Mucosa of descending colon (tissue), 3 donors: ENCODE measurements around the gene ZFP36L1. TPM values are rescaled to one million over a fixed set of nuclear protein-coding genes. Genes with fewer than 3 reads are reported as not detected.

ENCODE experiments used
- ATAC-seq: fragments of 200-7000 bp; cut with Tn5 transposase; one replicate; pipeline ENCODE4 v1.9.1; 2020; ENCODE audit warnings: mild to moderate bottlenecking, moderate library complexity
- DNase-seq, 3 donors: peaks; one replicate each; pipeline ENCODE4 v3.0.0-alpha.2; 2020
- H3K36me3 ChIP-seq: fragments of 200-600 bp; one replicate; pipeline ENCODE4 v1.8.0; 2021; ENCODE audit warnings: low read depth, mild to moderate bottlenecking
- H3K4me1 ChIP-seq: fragments of 200-600 bp; one replicate; pipeline ENCODE4 v1.8.0; 2021; ENCODE audit warnings: low read depth, mild to moderate bottlenecking
- H3K4me3 ChIP-seq: fragments of 200-600 bp; one replicate; pipeline ENCODE4 v1.8.0; 2021; ENCODE audit warnings: mild to moderate bottlenecking
- H3K9me3 ChIP-seq: fragments of 200-600 bp; one replicate; pipeline ENCODE4 v1.8.0; 2021; ENCODE audit warnings: mild to moderate bottlenecking
- intact Hi-C, 2 donors: fragments of 100-400 bp; cut with DNase I in 1 of 2; cut with micrococcal nuclease in 1 of 2; formaldehyde crosslinking; loops; one replicate each; pipeline versions ENCODE4 v1.11.0 to v1.11.1; 2022; cut with DNase I, micrococcal nuclease
- total RNA-seq, 3 donors: library from RNA; stranded (reverse); fragmentation: NEBNext Ultra II Directional in 2 of 3; extraction: Animal tissue kit (Norgen Biotek cat#: 25700) in 2 of 3; gene quantifications; one replicate each; pipeline versions ENCODE4 v1.2.1 to v1.2.4, GENCODE V29; 2021 to 2023
- TF ChIP-seq, protein P1 (sequence below): fragments of 200-600 bp; IDR thresholded peaks from one replicate; pipeline ENCODE4 v1.8.0; 2022; ENCODE audit warnings: antibody characterized with exemption, mild to moderate bottlenecking
- donor health status: DM: no; HTN: no; CAD: no; lungs with moderate emphysema.
- donor health status: DM: no; HTN: no; CAD: no.
- donor health status: DM: no; HTN: yes; CAD: no.

The ZFP36L1 gene
- total RNA-seq, 3 donors from 2014 or later = 79.8 to 472 (median 103) TPM

- no peak overlapping the region for H3K4me3 ChIP-seq
- H3K9me3 ChIP-seq = no peaks in the 10 kb centered on the region
- TF ChIP-seq, protein P1, sequence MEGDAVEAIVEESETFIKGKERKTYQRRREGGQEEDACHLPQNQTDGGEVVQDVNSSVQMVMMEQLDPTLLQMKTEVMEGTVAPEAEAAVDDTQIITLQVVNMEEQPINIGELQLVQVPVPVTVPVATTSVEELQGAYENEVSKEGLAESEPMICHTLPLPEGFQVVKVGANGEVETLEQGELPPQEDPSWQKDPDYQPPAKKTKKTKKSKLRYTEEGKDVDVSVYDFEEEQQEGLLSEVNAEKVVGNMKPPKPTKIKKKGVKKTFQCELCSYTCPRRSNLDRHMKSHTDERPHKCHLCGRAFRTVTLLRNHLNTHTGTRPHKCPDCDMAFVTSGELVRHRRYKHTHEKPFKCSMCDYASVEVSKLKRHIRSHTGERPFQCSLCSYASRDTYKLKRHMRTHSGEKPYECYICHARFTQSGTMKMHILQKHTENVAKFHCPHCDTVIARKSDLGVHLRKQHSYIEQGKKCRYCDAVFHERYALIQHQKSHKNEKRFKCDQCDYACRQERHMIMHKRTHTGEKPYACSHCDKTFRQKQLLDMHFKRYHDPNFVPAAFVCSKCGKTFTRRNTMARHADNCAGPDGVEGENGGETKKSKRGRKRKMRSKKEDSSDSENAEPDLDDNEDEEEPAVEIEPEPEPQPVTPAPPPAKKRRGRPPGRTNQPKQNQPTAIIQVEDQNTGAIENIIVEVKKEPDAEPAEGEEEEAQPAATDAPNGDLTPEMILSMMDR = no peak
- H3K36me3 ChIP-seq = no peaks in the 10 kb centered on the region
- DNase-seq (no peak), ATAC-seq (no peak)
- H3K4me1 ChIP-seq = no peaks in the 10 kb centered on the region
- intact Hi-C loops = no loop called here
Observed at GRCh38 chr14:68748260-68748659, 44.6 kb downstream of the ZFP36L1 start.

- TF ChIP-seq, protein P1 = no peak
- H3K4me1 ChIP-seq = no peaks in the 10 kb centered on the region
- no peak overlapping the region for H3K4me3 ChIP-seq
- ATAC-seq = no peak
- no peaks in the 10 kb centered on the region for H3K9me3 ChIP-seq
- no peak for DNase-seq
- no peaks in the 10 kb centered on the region for H3K36me3 ChIP-seq
- intact Hi-C loops = no loop called here
Observed at GRCh38 chr14:68747393-68747792, 45.5 kb downstream of the ZFP36L1 start.

GRCh38 chr14:68744613-68745012 is 48.3 kb downstream of the ZFP36L1 start:
- DNase-seq = no peak
- TF ChIP-seq, protein P1 = no peak

DNA sequence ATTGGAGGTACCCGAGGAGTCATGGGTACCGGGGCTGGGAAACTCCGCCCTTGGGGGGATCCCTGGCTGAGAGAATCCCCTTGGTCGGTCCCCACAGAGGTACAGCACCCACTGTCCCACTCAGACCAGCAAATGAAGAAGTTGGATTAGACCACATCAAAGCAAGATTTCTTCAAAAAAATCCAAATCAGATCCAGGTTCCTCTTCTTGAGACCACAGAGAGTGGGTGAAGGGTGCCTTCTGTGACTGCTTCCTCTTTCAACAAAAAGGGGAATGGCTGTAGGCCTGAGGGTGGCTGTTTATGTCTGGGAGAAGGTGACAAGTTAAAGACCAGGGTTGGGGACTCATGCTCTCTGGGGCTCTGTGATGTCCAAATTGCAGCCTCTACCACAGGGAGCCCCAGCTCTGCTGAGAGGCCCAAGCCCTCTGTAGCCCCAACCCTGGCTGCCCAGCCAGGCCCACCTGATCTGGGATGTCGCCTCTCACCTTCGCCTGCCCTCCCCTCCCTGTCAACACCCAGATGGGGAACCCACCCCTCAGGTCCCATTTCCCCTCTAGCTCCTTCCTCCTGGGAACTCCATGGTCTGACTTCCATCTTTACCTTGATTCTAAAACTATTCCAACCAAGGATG is 50.9 kb downstream of the ZFP36L1 start:
- intact Hi-C loops = no loop called here
- peak; percentile 68 for ATAC-seq

More at GRCh38 chr14:68744613-68745012, 48.3 kb downstream of the ZFP36L1 start:
- H3K36me3 ChIP-seq = no peaks in the 10 kb centered on the region
- no peaks in the 10 kb centered on the region for H3K4me1 ChIP-seq
- no peak overlapping the region for H3K4me3 ChIP-seq
- intact Hi-C loops = no loop called here
- H3K9me3 ChIP-seq = no peaks in the 10 kb centered on the region
- no peak for ATAC-seq

GRCh38 chr14:68741477-68741791 is 51.4 kb downstream of the ZFP36L1 start:
- TF ChIP-seq, protein P1 = no peak
- H3K9me3 ChIP-seq = no peaks in the 10 kb centered on the region
- intact Hi-C loops = no loop called here
- H3K4me3 ChIP-seq = no peak overlapping the region
- DNase-seq = no peak
- no peaks in the 10 kb centered on the region for H3K4me1 ChIP-seq
- no peaks in the 10 kb centered on the region for H3K36me3 ChIP-seq
- no peak for ATAC-seq

More for the DNA sequence above, 50.9 kb downstream of the ZFP36L1 start:
- Histone ChIP-seq H3K36me3 (no peaks in the 10 kb centered on the region), H3K9me3 (no peaks in the 10 kb centered on the region), H3K4me1 (no peaks in the 10 kb centered on the region), H3K4me3 (no peak overlapping the region)
- DNase-seq = no peak
- TF ChIP-seq, protein P1 = no peak
